Natural killer cell (primary cell): ENCODE data around the gene EIPR1. TPM values are rescaled to one million over a fixed set of nuclear protein-coding genes. Genes with fewer than 3 reads are reported as not detected.

ENCODE experiments used
- ATAC-seq, 3 donors: fragments of 150-1000 bp in 2 of 3; fragments of 200-7000 bp in 1 of 3; cut with Tn5 transposase; 1 replicate in 1 of 3; 2 replicates in 2 of 3; pipeline ENCODE4 v1.10.0; 2021; ENCODE audit warnings: mild to moderate bottlenecking in 2 of 3, moderate library complexity in 2 of 3
- DNase-seq, 2 donors: peaks; one replicate each; pipeline versions ENCODE4 v3.0.0 to v3.0.0-alpha.2; 2013 to 2021; ENCODE audit warnings: mixed read lengths in 1 of 2
- H3K27ac ChIP-seq: one replicate; pipeline ENCODE4 v1.5.1; 2013; ENCODE audit warnings: mild to moderate bottlenecking, low read length
- H3K27me3 ChIP-seq: one replicate; pipeline ENCODE4 v1.6.1; 2013; ENCODE audit warnings: low read length; ENCODE audit not compliant: control insufficient read depth, insufficient read depth
- H3K36me3 ChIP-seq: one replicate; pipeline ENCODE4 v1.6.1; 2013; ENCODE audit warnings: low read length; ENCODE audit not compliant: control insufficient read depth, insufficient read depth
- H3K4me1 ChIP-seq: one replicate; pipeline ENCODE4 v1.6.1; 2013; ENCODE audit warnings: low read length; ENCODE audit not compliant: control insufficient read depth, insufficient read depth
- H3K4me3 ChIP-seq: one replicate; pipeline ENCODE4 v1.5.1; 2013; ENCODE audit warnings: low read length
- H3K9me3 ChIP-seq: one replicate; pipeline ENCODE4 v1.6.1; 2013; ENCODE audit warnings: low read length; ENCODE audit not compliant: control insufficient read depth, insufficient read depth
- H3K27ac Mint-ChIP-seq, 2 donors: one replicate each; pipeline ENCODE4 v1.8.0; 2022; ENCODE audit warnings: mild to moderate bottlenecking in 2 of 2, mixed read lengths in 2 of 2, moderate library complexity in 1 of 2
- H3K27me3 Mint-ChIP-seq, 2 donors: one replicate each; pipeline ENCODE4 v1.8.0; 2022; ENCODE audit warnings: low read depth in 2 of 2, mixed read lengths in 2 of 2
- H3K36me3 Mint-ChIP-seq: one replicate; pipeline ENCODE4 v1.8.0; 2022; ENCODE audit warnings: mixed read lengths
- H3K4me1 Mint-ChIP-seq, 2 donors: one replicate each; pipeline ENCODE4 v1.8.0; 2022; ENCODE audit warnings: mixed read lengths in 2 of 2
- H3K4me3 Mint-ChIP-seq: one replicate; pipeline ENCODE4 v1.8.0; 2022; ENCODE audit warnings: mild to moderate bottlenecking, moderate library complexity, mixed read lengths
- H3K9me3 Mint-ChIP-seq, 2 donors: one replicate each; pipeline ENCODE4 v1.8.0; 2022; ENCODE audit warnings: mixed read lengths in 2 of 2
- WGBS: methylation state at CpG from one replicate; pipeline ENCODE4 v1.1.7; 2013; ENCODE audit warnings: missing lambda C conversion rate; ENCODE audit not compliant: insufficient coverage; 5-methylcytosine and 5-hydroxymethylcytosine counted together
- intact Hi-C: fragments of 100-400 bp; cut with micrococcal nuclease; formaldehyde crosslinking; loops from one replicate; pipeline ENCODE4 v1.14.2; 2022
- total RNA-seq, 4 donors: library from RNA; stranded (reverse); fragments of 120-200 nt in 1 of 4; gene quantifications; one replicate each; pipeline versions ENCODE4 v1.2.3 to v1.2.4, GENCODE V29; 2013 to 2022
- TF ChIP-seq, protein P1 (sequence below): fragments of 200-600 bp; IDR thresholded peaks from one replicate; pipeline ENCODE4 v1.8.0; 2022; ENCODE audit warnings: antibody characterized with exemption

The EIPR1 gene
- total RNA-seq, 3 donors from 2014 or later (not counting 1 experiment from before 2014, with no cell fraction given), result 26.8 to 28.8 (median 27.9) TPM

DNA sequence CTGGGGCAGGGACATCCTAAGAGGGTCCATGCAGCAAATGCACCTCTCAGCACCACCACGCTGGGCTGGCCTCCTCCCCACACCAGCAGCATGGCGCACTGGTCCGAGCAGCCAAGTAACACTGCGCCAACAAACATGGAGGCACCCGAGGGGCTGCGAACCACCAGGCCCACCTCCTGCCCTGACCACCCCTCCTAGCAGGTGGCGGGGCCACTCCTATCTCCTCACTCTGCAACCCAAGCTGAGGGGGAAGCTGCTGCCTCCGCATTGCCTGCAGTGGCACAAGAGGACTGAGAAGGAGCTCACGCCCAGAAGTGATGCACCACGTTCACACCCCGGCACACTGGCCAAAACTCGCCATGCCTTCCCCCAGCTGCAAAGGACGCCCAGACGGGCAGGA is 94.4 kb downstream of the EIPR1 start:
- TF ChIP-seq, protein P1, sequence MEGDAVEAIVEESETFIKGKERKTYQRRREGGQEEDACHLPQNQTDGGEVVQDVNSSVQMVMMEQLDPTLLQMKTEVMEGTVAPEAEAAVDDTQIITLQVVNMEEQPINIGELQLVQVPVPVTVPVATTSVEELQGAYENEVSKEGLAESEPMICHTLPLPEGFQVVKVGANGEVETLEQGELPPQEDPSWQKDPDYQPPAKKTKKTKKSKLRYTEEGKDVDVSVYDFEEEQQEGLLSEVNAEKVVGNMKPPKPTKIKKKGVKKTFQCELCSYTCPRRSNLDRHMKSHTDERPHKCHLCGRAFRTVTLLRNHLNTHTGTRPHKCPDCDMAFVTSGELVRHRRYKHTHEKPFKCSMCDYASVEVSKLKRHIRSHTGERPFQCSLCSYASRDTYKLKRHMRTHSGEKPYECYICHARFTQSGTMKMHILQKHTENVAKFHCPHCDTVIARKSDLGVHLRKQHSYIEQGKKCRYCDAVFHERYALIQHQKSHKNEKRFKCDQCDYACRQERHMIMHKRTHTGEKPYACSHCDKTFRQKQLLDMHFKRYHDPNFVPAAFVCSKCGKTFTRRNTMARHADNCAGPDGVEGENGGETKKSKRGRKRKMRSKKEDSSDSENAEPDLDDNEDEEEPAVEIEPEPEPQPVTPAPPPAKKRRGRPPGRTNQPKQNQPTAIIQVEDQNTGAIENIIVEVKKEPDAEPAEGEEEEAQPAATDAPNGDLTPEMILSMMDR, result no peak
- peaks cover 3% of the 10 kb centered on the region for H3K4me1 ChIP-seq
- no peak for ATAC-seq
- H3K27ac ChIP-seq, result no peak overlapping the region
- H3K9me3 ChIP-seq, result no peaks in the 10 kb centered on the region
- H3K36me3 ChIP-seq, result peaks cover 3% of the 10 kb centered on the region
- Mint-ChIP-seq H3K27ac (no peak overlapping the region), H3K36me3 (no peaks in the 10 kb centered on the region), H3K9me3 (peaks cover 0 to 2% of the 10 kb centered on the region in 2 donors), H3K4me3 (no peak overlapping the region), H3K27me3 (no peaks in the 10 kb centered on the region), H3K4me1 (peaks cover 27 to 33% of the 10 kb centered on the region in 2 donors)
- H3K27me3 ChIP-seq, result no peaks in the 10 kb centered on the region
- WGBS, result 96% methylated on average over 14 of the region's 14 CpGs
- intact Hi-C loops, result no loop called here
- H3K4me3 ChIP-seq, result no peak overlapping the region
- no peak for DNase-seq

DNA sequence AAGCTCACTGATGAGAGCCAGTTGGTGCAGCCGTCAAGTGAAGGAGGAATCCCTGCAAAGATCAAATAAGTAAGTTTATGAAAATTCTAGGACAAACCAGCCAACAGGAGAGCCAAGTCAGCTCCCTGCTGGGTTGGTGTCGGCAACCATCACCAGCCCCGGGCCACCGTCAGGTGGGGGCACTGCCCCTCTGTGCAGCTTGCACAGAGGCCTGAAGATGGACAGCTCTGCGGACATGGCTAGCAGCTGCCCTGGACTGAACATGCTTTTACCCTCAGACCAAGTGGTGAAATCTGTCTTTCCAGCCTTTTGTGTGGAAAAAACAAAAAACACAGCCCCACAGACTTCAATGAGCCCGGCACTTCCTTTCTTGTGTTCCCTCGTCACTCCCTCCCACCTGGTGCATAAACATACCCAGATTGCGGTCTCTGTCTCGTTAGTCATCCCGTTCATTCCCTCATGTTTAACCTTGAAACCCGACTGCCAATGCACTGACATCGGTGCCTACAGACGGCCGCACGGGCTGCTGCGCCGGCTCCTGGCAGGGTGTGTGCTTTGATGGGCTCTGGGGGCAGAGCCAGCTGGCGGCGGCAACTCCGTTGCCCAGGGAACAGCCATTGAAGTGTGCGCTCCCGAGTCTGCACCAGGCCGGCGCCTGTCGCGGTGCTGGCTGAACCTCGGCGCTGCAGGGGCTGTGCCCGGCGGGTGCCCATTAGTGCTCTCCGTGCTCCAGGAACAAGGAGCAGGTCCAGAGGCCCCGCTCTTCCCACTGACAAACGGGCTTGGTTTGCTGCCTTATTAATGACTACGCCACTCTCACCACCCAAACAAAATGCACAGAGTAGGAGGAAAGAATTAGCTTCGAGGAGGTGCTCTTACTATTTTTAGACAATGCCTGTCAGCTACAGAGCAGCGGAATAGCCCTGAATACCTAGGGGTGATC is 95.3 kb downstream of the EIPR1 start:
- no peaks in the 10 kb centered on the region for H3K27me3 ChIP-seq
- peaks cover 2% of the 10 kb centered on the region for H3K9me3 ChIP-seq
- no peak overlapping the region for H3K27ac ChIP-seq
- ATAC-seq, result no peak
- intact Hi-C loops, result no loop called here
- peaks cover 3% of the 10 kb centered on the region for H3K36me3 ChIP-seq
- WGBS, result 96% methylated on average over 36 of the region's 36 CpGs
- peaks cover 0 to 2% of the 10 kb centered on the region in 2 donors for H3K9me3 Mint-ChIP-seq
- H3K36me3 Mint-ChIP-seq, result no peaks in the 10 kb centered on the region
- H3K27ac Mint-ChIP-seq, result no peak overlapping the region
- no peaks in the 10 kb centered on the region for H3K27me3 Mint-ChIP-seq
- peaks cover 3% of the 10 kb centered on the region for H3K4me1 ChIP-seq
- no peak overlapping the region for H3K4me3 Mint-ChIP-seq
- peaks cover 23 to 31% of the 10 kb centered on the region in 2 donors for H3K4me1 Mint-ChIP-seq
- TF ChIP-seq, protein P1, result no peak
- no peak for DNase-seq
- H3K4me3 ChIP-seq, result no peak overlapping the region

DNA sequence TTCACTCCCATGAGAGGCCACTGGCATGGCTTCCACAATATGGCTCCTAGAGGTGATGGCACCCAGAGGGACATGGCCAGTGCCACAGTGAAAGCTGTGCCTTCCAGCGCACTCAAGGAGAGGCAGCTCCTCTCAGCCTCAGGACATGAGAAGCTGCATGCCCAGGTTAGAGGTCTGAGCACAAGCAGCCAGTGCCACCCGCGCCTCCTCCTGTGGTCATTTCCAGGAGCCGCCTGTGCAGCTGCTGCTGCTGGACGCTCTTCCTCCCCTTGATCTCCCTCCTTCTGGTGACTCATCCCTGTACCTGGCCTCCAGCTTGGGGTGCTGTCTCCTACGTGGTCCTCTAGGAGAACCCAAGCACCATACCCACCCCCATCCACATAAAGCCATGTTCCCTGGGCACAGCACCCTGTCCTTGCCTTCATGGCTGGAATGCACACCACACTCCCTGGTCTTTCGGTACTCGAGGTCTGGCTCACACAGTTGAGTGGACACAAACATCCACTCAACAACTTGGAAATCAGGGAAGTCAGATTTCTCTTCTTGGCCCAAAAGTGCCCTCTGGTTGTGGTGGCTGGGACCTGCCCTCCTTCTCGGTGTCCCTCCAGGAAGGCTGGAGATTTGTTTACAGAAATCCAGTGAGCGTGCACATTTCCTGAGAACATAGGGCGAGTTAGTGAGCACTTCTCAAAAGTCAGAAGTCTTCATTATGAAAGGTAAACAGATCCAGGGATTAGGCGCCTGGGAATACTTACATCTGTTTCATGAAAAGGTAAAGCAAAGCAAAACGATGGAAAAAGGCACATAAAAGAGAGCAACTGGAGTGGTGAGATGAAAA is 96.7 kb downstream of the EIPR1 start:
- WGBS, result 96% methylated on average over 13 of the region's 13 CpGs
- TF ChIP-seq, protein P1, result no peak
- no peak for DNase-seq

More for the DNA sequence above, 96.7 kb downstream of the EIPR1 start:
- peaks cover 3% of the 10 kb centered on the region for H3K4me1 ChIP-seq
- peaks cover 3% of the 10 kb centered on the region for H3K36me3 ChIP-seq
- Mint-ChIP-seq H3K36me3 (no peaks in the 10 kb centered on the region), H3K27me3 (no peaks in the 10 kb centered on the region), H3K4me1 (peaks cover 13 to 34% of the 10 kb centered on the region in 2 donors), H3K27ac (no peak overlapping the region), H3K9me3 (no peaks in the 10 kb centered on the region), H3K4me3 (no peak overlapping the region)
- no peak overlapping the region for H3K27ac ChIP-seq
- intact Hi-C loops, result no loop called here
- no peak overlapping the region for H3K4me3 ChIP-seq
- no peaks in the 10 kb centered on the region for H3K27me3 ChIP-seq
- ATAC-seq, result no peak
- H3K9me3 ChIP-seq, result peaks cover 5% of the 10 kb centered on the region
